ENCODE measurements around the gene NAPA.

DNA sequence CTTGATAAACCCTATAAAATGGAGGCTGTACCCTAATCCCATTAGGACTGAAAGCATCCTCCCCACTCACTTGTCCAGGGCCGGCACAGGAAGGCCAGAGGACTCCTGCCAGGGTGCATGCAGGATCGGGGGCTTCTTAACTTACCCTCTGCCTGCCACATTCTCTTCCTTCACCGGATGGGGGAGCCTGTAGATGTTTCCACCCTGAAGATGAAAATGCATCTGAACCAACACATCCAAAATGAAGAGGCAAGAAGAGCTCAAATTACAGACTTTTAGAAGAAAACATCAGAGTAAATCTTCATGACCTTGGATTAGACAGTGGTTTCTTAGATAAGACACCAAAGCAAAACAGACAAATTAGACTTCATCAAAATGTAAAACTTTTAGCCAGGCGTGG is 25.9 kb upstream of the NAPA start:
- TF ChIP-seq CTCF (IDR thresholded peaks at IDR 0.05) (peak; percentile 10 to 42 (median 37)), POLR2A (IDR thresholded peaks at IDR 0.05) (no peak)

Data from ovary (tissue), 3 donors.